ENCODE measurements around the gene CLDND2.

The CLDND2 gene

GRCh38 chr19:51380379-51380778 is 11.6 kb upstream of the CLDND2 start:
- no peak for DNase-seq

- DNase-seq, result no peak
Observed at GRCh38 chr19:51377422-51377821, 8.6 kb upstream of the CLDND2 start.

GRCh38 chr19:51375504-51376221 is 6.9 kb upstream of the CLDND2 start:
- peak; percentile 78 for DNase-seq

- peak; percentile 90 for DNase-seq
Observed at GRCh38 chr19:51372649-51373504, 4.1 kb upstream of the CLDND2 start, which contains the start of gene NKG7. Gene NKG7, minus strand, starts transcription at chr19:51372654. Its CDS starts 119 bp downstream, at chr19:51372535.

- no peak for DNase-seq
Observed at GRCh38 chr19:51372021-51372648, 3.3 kb upstream of the CLDND2 start.

- DNase-seq, result no peak
Observed at GRCh38 chr19:51371186-51371690, 2.4 kb upstream of the CLDND2 start.

- no peak for DNase-seq
Observed at GRCh38 chr19:51370230-51370629, 1.4 kb upstream of the CLDND2 start.

- peak; percentile 100 for DNase-seq
Observed at GRCh38 chr19:51367565-51368365, 1.0 kb downstream of the CLDND2 start.

GRCh38 chr19:51367255-51367564 is 1.6 kb downstream of the CLDND2 start:
- DNase-seq, result peak; percentile 62

- peak; percentile 98 for DNase-seq
Observed at GRCh38 chr19:51366389-51367254, 2.2 kb downstream of the CLDND2 start.

GRCh38 chr19:51365965-51366388 is 2.8 kb downstream of the CLDND2 start, which contains the start of gene ETFB:
Gene ETFB, minus strand, starts transcription at chr19:51366388. Its CDS starts 62 bp downstream, at chr19:51366326.
- DNase-seq, result no peak

- peak; percentile 38 for DNase-seq
Observed at GRCh38 chr19:51365211-51365964, 3.4 kb downstream of the CLDND2 start.

GRCh38 chr19:51364200-51365106 is 4.3 kb downstream of the CLDND2 start:
- no peak for DNase-seq

- DNase-seq, result no peak
Observed at GRCh38 chr19:51361239-51361638, 7.6 kb downstream of the CLDND2 start.

- DNase-seq, result no peak
Observed at GRCh38 chr19:51359294-51359693, 9.5 kb downstream of the CLDND2 start.

- DNase-seq, result no peak
Observed at GRCh38 chr19:51357952-51358351, 10.9 kb downstream of the CLDND2 start.

- DNase-seq, result no peak
Observed at GRCh38 chr19:51356159-51356801, 12.5 kb downstream of the CLDND2 start.

GRCh38 chr19:51354742-51355148 is 14.1 kb downstream of the CLDND2 start:
- peak; percentile 51 for DNase-seq

Measured in stimulated activated CD4-positive, alpha-beta T cell treated with anti-CD3 and anti-CD28 coated beads, Interleukin-15, amount 100 ng/mL, for 24 hours (primary cell).